Gastrocnemius medialis (tissue), 4 donors: ENCODE measurements around the gene CHRM2. TPM values are rescaled to one million over a fixed set of nuclear protein-coding genes. Genes with fewer than 3 reads are reported as not detected.

Source experiments
- ATAC-seq, 2 donors: fragments of 150-250 bp; one replicate each; pipeline ENCODE4 v1.9.1; 2016
- DNase-seq, 2 donors: peaks; one replicate each; pipeline ENCODE4 v3.0.0-alpha.2; 2019
- H3K27ac ChIP-seq, 4 donors: fragments of 200-600 bp; sonication (generic); 1 replicate in 1 of 4; 2 replicates in 3 of 4; pipeline ENCODE4 v1.5.1; 2016 to 2018; ENCODE audit warnings: mild to moderate bottlenecking in 2 of 4, moderate library complexity in 1 of 4
- H3K27me3 ChIP-seq, 3 donors: fragments of 200-600 bp; sonication (generic) in 2 of 3; 1 replicate in 1 of 3; 2 replicates in 2 of 3; pipeline versions ENCODE4 v1.5.1 to v1.6.0; 2016 to 2019; ENCODE audit warnings: mild to moderate bottlenecking in 1 of 3, moderate library complexity in 1 of 3
- H3K36me3 ChIP-seq, 2 donors: fragments of 200-600 bp; sonication (generic) in 1 of 2; one replicate each; pipeline ENCODE4 v1.5.1; 2017 to 2018
- H3K4me1 ChIP-seq, 2 donors: fragments of 200-600 bp; sonication (generic) in 1 of 2; one replicate each; pipeline ENCODE4 v1.5.1; 2016 to 2017; ENCODE audit warnings: mild to moderate bottlenecking in 2 of 2
- H3K4me3 ChIP-seq, 4 donors: fragments of 200-600 bp; sonication (generic) in 3 of 4; 1 replicate in 1 of 4; 2 replicates in 3 of 4; pipeline ENCODE4 v1.5.1; 2016 to 2019; ENCODE audit warnings: mild to moderate bottlenecking in 2 of 4
- H3K9me3 ChIP-seq, 3 donors: fragments of 200-600 bp; sonication (generic) in 2 of 3; 1 replicate in 1 of 3; 2 replicates in 2 of 3; pipeline ENCODE4 v1.5.1; 2016 to 2019
- CTCF ChIP-seq, 5 experiments: fragments of 450-650 bp in 3 of 5; fragments of 200-600 bp in 2 of 5; sonication (generic) in 2 of 5; IDR thresholded peaks in 4 of 5; conservative IDR thresholded peaks in 1 of 5; 1 replicate in 4 of 5; 2 replicates in 1 of 5; pipeline ENCODE4 v1.5.1; 2016 to 2019; ENCODE audit warnings: antibody characterized with exemption in 5 of 5, mild to moderate bottlenecking in 3 of 5, moderate library complexity in 3 of 5
- POLR2A ChIP-seq, 2 donors: fragments of 450-650 bp; IDR thresholded peaks; one replicate each; pipeline ENCODE4 v1.6.1; 2017; ENCODE audit warnings: antibody characterized with exemption in 2 of 2, mild to moderate bottlenecking in 2 of 2, moderate library complexity in 2 of 2
- in situ Hi-C, 4 donors: fragments of 200-750 bp; cut with MboI; loops; one replicate each; pipeline versions ENCODE4 v1.15.0 to v1.8.0; 2017; ENCODE audit warnings: low sequenced_read_pairs in 4 of 4
- intact Hi-C: fragments of 100-400 bp; cut with DNase I; formaldehyde crosslinking; loops from one replicate; pipeline ENCODE4 v1.15.1; 2023; ENCODE audit warnings: low total_unique reads
- total RNA-seq, 4 donors: library from RNA; depleted of rRNA; stranded (reverse); fragments of >200 nt; gene quantifications; one replicate each; pipeline versions ENCODE4 v1.1.0 to v1.2.3, GENCODE V29; 2016

CHRM2 gene
- total RNA-seq, 4 donors from 2014 or later, result not detected

GRCh38 chr7:136877509-136877908 lies 9.1 kb downstream of the CHRM2 start:
- in situ Hi-C loops, result no loop called here

GRCh38 chr7:136877990-136878389 lies 9.5 kb downstream of the CHRM2 start:
- Histone ChIP-seq H3K27me3 (peaks cover 0 to 4% (median 1%) of the 10 kb centered on the region in 3 donors), H3K27ac (no peak overlapping the region), H3K4me1 (no peaks in the 10 kb centered on the region), H3K4me3 (no peak overlapping the region), H3K9me3 (no peaks in the 10 kb centered on the region), H3K36me3 (no peaks in the 10 kb centered on the region)
- intact Hi-C loops, result no loop called here
- in situ Hi-C loops, result no loop called here
- ATAC-seq (no peak), DNase-seq (no peak)
- TF ChIP-seq CTCF (IDR thresholded peaks at IDR 0.05 in 4 of 5, conservative IDR thresholded peaks at IDR 0.05 in 1 of 5) (no peak), POLR2A (IDR thresholded peaks at IDR 0.05) (no peak)

More at GRCh38 chr7:136877509-136877908, 9.1 kb downstream of the CHRM2 start:
- ATAC-seq (no peak), DNase-seq (no peak)
- Histone ChIP-seq H3K9me3 (no peaks in the 10 kb centered on the region), H3K4me3 (no peak overlapping the region), H3K27me3 (peaks cover 0 to 4% (median 2%) of the 10 kb centered on the region in 3 donors), H3K4me1 (no peaks in the 10 kb centered on the region), H3K36me3 (no peaks in the 10 kb centered on the region), H3K27ac (no peak overlapping the region)
- intact Hi-C loops, result no loop called here
- no peak for TF ChIP-seq CTCF (IDR thresholded peaks at IDR 0.05 in 4 of 5, conservative IDR thresholded peaks at IDR 0.05 in 1 of 5)
- no peak for TF ChIP-seq POLR2A (IDR thresholded peaks at IDR 0.05)

- TF ChIP-seq POLR2A (IDR thresholded peaks at IDR 0.05) (no peak), CTCF (IDR thresholded peaks at IDR 0.05 in 4 of 5, conservative IDR thresholded peaks at IDR 0.05 in 1 of 5) (no peak)
- no peaks in the 10 kb centered on the region for H3K4me1 ChIP-seq
- ATAC-seq (no peak), DNase-seq (no peak)
- no peak overlapping the region for H3K27ac ChIP-seq
- H3K36me3 ChIP-seq, result no peaks in the 10 kb centered on the region
- intact Hi-C loops (no loop called here), in situ Hi-C loops (no loop called here)
- no peak overlapping the region for H3K4me3 ChIP-seq
- no peaks in the 10 kb centered on the region for H3K27me3 ChIP-seq
- no peaks in the 10 kb centered on the region for H3K9me3 ChIP-seq
Measured at GRCh38 chr7:136878878-136879277, 10.4 kb downstream of the CHRM2 start.

GRCh38 chr7:136883046-136883445 lies 14.6 kb downstream of the CHRM2 start:
- in situ Hi-C loops, result no loop called here

More at GRCh38 chr7:136883046-136883445, 14.6 kb downstream of the CHRM2 start:
- Histone ChIP-seq H3K4me3 (no peak overlapping the region), H3K4me1 (no peaks in the 10 kb centered on the region), H3K27ac (no peak overlapping the region), H3K27me3 (no peaks in the 10 kb centered on the region), H3K9me3 (no peaks in the 10 kb centered on the region), H3K36me3 (no peaks in the 10 kb centered on the region)
- TF ChIP-seq CTCF (IDR thresholded peaks at IDR 0.05 in 4 of 5, conservative IDR thresholded peaks at IDR 0.05 in 1 of 5) (no peak), POLR2A (IDR thresholded peaks at IDR 0.05) (no peak)
- ATAC-seq, result no peak
- intact Hi-C loops, result no loop called here
- no peak for DNase-seq
